ENCODE results near the gene STX4.

GRCh38 chr16:30985401-30986128 is 47.8 kb upstream of the STX4 start:
- TF ChIP-seq EZH2 (IDR thresholded peaks at IDR 0.05): no peak
- no peak for TF ChIP-seq CTCF (IDR thresholded peaks at IDR 0.05)
- TF ChIP-seq EZH2phosphoT487 (IDR thresholded peaks at IDR 0.05): no peak
